ENCODE results near the gene DAPK3.

- TF ChIP-seq CTCF (IDR thresholded peaks at IDR 0.05; ENCODE audit: low read length), result no peak
- no peak for TF ChIP-seq EZH2 (IDR thresholded peaks at IDR 0.05; ENCODE audit: borderline replicate concordance, low read length)
Observed at GRCh38 chr19:4007021-4007835, 36.3 kb upstream of the DAPK3 start, which contains the start of gene PIAS4.

All from OCI-LY1 (cell line).